Esophagus (tissue), 2 donors: ENCODE results near the gene PLCB1. TPM values are rescaled to one million over a fixed set of nuclear protein-coding genes. Genes with fewer than 3 reads are reported as not detected.

Experiments
- H3K27ac ChIP-seq, 2 donors: one replicate each; pipeline ENCODE4 v1.5.1; 2013; ENCODE audit warnings: low read depth in 2 of 2, mild to moderate bottlenecking in 2 of 2, inconsistent platforms in 1 of 2, low read length in 1 of 2, moderate library complexity in 1 of 2
- H3K27me3 ChIP-seq, 2 donors: one replicate each; pipeline ENCODE4 v1.6.1; 2013; ENCODE audit warnings: low read length in 2 of 2, control low read depth in 1 of 2, mild to moderate bottlenecking in 1 of 2; ENCODE audit not compliant: insufficient read depth in 2 of 2, control insufficient read depth in 1 of 2
- H3K36me3 ChIP-seq, 2 donors: one replicate each; pipeline ENCODE4 v1.6.1; 2013; ENCODE audit warnings: low read length in 1 of 2; ENCODE audit not compliant: control insufficient read depth in 2 of 2, insufficient read depth in 2 of 2
- H3K4me1 ChIP-seq, 2 donors: one replicate each; pipeline ENCODE4 v1.6.1; 2013; ENCODE audit warnings: low read length in 1 of 2; ENCODE audit not compliant: control insufficient read depth in 2 of 2, insufficient read depth in 2 of 2
- H3K4me3 ChIP-seq, 2 donors: one replicate each; pipeline ENCODE4 v1.5.1; 2013; ENCODE audit warnings: low read length in 2 of 2, mild to moderate bottlenecking in 2 of 2, low read depth in 1 of 2, moderate library complexity in 1 of 2
- H3K9me3 ChIP-seq, 2 donors: one replicate each; pipeline ENCODE4 v1.6.1; 2013; ENCODE audit warnings: mild to moderate bottlenecking in 2 of 2, low read depth in 1 of 2, low read length in 1 of 2, moderate library complexity in 1 of 2; ENCODE audit not compliant: control insufficient read depth in 2 of 2, insufficient read depth in 1 of 2
- WGBS, 2 donors: extraction: QIAGEN DNeasy Blood & Tissue Kit; methylation state at CpG; one replicate each; pipeline ENCODE4 v1.1.7; 2013; 5-methylcytosine and 5-hydroxymethylcytosine counted together
- polyA plus RNA-seq, 2 donors: library from polyadenylated mRNA; stranded (reverse); fragments of 200-250 nt; gene quantifications; one replicate each; pipeline ENCODE4 v1.2.3, GENCODE V29; 2013
- donor health status: healthy with polysubstance abuse.
- donor health status: Bipolar disorder and iron deficiency.

The PLCB1 gene
- polyA plus RNA-seq, 2 donors, result 1.7 to 3.0 TPM

DNA sequence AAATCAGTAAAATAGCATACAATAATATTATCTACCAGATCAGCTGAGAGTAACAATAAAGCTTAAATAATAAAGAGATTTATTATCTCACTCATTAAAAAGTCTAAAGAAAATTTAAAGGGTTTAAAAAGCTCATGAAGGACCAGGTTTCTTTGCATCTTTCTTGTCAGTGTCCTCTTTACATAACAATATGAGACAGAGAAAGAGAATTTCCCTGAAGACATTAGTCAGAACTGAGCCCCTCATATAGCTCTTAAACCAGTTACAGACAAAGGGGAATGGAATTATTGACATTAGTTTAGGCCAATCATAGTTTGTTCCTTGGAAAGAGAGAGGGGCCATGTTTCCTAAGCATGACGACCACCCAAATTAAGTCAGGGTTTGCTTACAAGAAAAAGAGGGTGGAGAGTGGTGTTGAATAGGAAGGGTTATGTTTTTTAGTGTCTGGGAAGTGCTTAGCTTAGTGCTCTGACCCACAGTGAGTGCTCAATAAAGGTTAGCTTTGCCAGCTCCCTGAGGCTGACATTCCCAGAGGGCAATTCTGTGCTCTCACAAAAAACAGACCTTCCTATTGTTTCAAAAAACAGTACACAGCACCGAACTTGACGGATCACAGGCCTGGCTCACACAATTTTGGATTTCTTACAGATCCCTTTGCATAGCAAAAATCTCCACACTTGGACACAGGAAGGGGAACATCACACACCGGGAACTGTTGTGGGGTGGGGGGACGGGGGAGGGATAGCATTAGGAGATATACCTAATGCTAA, 3.6 kb upstream of the PLCB1 start:
- H3K36me3 ChIP-seq, result no peaks in the 10 kb centered on the region
- 62 to 68% methylated on average over 5 of the region's 5 CpGs for whole genome bisulfite sequencing, 2 donors
- H3K27ac ChIP-seq, result no peak overlapping the region
- H3K9me3 ChIP-seq, result no peaks in the 10 kb centered on the region
- peaks cover 0 to 2% of the 10 kb centered on the region in 2 donors for H3K4me1 ChIP-seq
- peaks cover 0 to 3% of the 10 kb centered on the region in 2 donors for H3K27me3 ChIP-seq
- H3K4me3 ChIP-seq, result no peak overlapping the region

DNA sequence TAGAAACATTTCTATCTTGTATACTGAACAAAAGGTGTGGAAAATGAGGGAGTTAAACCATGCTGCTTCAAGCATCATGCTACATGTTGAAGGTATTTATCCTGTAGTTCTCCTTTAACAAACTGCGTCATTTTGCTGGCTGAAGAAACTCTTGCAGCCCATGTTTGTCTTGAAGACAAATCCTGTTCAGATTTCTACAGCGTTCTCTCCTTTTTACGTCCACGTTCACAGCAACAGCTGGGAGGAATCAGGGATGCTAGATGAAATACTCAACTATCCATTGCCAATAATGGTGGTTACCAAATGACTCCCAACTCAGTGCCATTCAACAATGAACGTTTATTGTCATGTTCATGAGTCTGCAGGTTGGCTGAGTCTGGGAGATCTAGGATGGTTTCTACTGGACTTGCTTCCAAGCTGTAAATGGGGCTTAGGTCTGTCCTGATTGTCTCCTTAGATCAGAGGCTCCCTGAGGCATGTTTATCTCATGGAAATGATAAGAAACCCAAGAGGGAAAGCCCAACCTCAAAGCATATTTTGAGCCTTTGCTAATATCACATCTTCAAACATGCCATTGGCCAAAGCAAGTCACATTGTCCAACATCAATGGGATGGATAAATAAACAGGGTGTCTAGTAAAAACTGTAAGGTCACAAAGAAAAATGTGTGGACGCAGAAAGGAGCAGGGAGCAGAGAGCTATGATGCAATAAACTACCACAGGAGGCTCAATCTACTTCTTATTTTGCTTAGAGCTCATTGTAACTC, 2.7 kb upstream of the PLCB1 start:
- Histone ChIP-seq H3K27ac (no peak overlapping the region), H3K27me3 (peaks cover 0 to 3% of the 10 kb centered on the region in 2 donors), H3K9me3 (no peaks in the 10 kb centered on the region), H3K36me3 (no peaks in the 10 kb centered on the region), H3K4me1 (peaks cover 0 to 2% of the 10 kb centered on the region in 2 donors), H3K4me3 (no peak overlapping the region)
- 65 to 68% methylated on average over 6 of the region's 6 CpGs for WGBS, 2 donors

DNA sequence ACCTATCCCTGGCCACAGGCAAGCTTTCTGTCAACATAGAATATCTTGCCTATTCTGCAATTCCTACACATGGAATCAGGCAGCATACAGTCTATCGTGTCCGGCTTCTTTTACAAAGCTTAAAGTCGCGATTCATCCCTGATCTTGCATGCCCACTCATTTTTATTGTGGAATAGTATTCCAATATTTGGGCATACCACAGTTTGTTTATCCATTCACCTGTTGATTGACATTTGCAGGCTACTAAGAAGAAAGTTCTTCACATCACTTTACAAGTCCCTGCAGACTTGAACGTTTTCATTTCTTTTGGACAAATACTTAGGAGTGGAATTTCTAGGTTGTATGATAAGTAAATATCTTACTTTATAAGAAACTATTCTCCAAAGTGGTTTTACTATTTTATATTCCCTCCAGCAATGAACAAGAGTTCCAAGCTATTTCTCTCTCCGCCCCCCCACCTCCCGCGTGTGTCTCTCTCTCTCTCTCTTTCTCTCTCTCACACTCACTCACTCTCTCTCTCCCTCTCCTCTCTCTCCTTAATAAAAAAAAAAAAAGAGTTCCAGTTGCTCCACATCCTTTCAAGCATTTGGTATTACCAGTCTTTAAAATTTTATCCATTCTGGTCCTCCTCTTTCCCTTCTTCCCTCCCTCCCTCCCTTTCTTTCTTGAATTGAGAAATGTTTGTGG, 1.1 kb upstream of the PLCB1 start:
- H3K27ac ChIP-seq, result no peak overlapping the region

DNA sequence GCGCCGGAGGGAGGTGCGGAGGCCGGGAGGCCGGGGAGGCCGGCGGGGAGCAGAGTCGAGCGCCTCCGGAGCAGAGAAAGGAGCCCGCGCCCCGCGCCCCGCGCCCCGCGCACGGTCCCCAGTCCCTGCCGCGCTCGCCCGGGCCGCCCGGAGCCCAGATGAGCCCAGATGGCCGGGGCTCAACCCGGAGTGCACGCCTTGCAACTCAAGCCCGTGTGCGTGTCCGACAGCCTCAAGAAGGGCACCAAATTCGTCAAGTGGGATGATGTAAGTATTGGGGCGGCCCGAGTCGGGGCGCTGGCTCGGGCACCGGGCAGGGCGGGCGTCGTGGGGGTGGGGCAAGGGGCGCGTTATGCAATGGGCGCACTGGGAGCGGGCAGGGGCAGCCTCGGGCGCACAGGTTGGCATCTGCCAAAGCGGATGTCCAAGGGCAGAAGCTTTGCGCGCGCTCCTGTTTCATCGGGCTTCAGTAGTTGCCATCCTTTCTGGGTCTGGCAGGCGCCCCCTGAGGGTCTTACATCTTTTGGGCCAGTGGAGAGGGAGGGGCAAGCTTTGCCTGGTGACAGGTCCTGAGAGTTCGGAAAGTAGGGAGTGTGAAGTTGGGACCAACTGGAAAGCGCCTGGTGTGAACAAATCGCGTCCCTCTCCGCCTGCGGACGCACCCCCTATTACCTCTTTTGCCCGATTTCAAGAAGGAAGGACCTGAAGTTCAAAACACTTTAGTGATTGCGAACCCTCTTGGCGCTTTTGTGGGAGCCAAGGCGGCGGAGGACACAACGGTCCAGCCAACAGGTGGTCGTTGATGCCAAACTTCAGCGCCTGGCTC, 631 bp downstream of the PLCB1 start:
- 2% methylated on average over 60 to 68 of the region's 68 CpGs for whole genome bisulfite sequencing, 2 donors
- Histone ChIP-seq H3K27me3 (peaks cover 0 to 5% of the 10 kb centered on the region in 2 donors), H3K27ac (peak overlapping the region; percentile 59 to 83), H3K9me3 (no peaks in the 10 kb centered on the region), H3K36me3 (no peaks in the 10 kb centered on the region), H3K4me1 (peaks cover 0 to 2% of the 10 kb centered on the region in 2 donors), H3K4me3 (peak overlapping the region; percentile 59 to 63)

More for the DNA sequence above, 1.1 kb upstream of the PLCB1 start:
- H3K4me1 ChIP-seq, result peaks cover 0 to 2% of the 10 kb centered on the region in 2 donors
- H3K9me3 ChIP-seq, result no peaks in the 10 kb centered on the region
- peaks cover 0 to 5% of the 10 kb centered on the region in 2 donors for H3K27me3 ChIP-seq
- no peaks in the 10 kb centered on the region for H3K36me3 ChIP-seq
- 75 to 81% methylated on average over 8 of the region's 8 CpGs for WGBS, 2 donors
- H3K4me3 ChIP-seq, result peak overlapping the region in 1 of 2 donors; percentile 59

DNA sequence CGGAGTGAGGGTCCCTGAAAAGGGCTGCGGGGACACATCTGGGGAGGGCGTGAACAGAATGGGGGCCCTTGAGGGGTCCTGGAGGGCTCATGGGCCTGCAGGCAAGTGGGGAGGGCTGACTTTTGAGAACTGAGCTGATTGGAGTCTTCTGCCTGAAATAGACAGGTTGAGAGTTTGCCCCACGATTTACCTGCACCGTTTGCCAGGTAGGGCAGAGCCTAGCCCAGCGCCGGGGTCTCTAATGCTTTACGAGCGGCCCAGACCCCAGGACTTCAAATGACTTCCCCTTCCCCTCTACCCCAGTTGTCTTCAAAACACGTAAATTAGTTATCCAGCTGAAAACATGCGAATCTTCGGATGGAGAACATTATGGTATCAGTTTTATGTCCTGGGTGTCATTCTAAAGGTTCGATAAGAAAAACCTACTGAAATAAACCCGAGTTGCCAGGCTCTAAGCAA, 1.3 kb downstream of the PLCB1 start:
- peaks cover 0 to 2% of the 10 kb centered on the region in 2 donors for H3K4me1 ChIP-seq
- H3K4me3 ChIP-seq, result peak overlapping the region; percentile 59 to 63
- WGBS, 2 donors, result 15 to 27% methylated on average over 14 of the region's 14 CpGs
- no peaks in the 10 kb centered on the region for H3K36me3 ChIP-seq
- peak overlapping the region in 1 of 2 donors; percentile 61 for H3K27ac ChIP-seq
- H3K9me3 ChIP-seq, result no peaks in the 10 kb centered on the region
- peaks cover 0 to 5% of the 10 kb centered on the region in 2 donors for H3K27me3 ChIP-seq

DNA sequence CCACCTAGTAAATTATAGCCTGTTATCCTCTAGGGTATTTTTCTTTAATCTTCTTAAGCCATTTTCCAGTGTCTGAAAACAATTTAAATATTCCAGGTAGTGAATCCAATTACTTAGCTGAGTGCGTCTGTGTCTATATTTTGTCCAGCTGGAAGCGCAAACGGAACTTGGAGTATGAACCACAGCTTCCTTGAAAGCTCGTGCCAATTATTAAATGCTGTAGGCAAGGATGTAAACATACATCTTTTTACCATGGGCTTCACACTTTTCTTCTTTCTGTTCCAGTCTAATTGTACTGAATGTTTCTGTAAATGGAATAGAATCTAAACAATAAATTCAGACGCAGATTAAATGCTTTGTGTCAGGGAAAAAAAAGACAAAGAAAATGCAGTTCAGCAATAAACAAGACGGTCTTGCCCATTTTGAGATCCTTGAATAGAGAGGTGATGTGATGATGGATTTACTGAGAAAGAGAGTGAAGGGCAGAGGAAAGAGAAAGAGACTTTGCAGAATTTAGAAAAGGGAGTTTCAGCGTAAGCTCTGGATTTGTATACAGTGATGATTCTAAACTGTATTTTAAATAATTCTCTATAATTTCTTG, 1.9 kb downstream of the PLCB1 start:
- peaks cover 0 to 5% of the 10 kb centered on the region in 2 donors for H3K27me3 ChIP-seq
- H3K27ac ChIP-seq, result no peak overlapping the region
- no peaks in the 10 kb centered on the region for H3K36me3 ChIP-seq
- WGBS, 2 donors, result 27 to 37% methylated on average over 7 of the region's 7 CpGs
- peaks cover 0 to 2% of the 10 kb centered on the region in 2 donors for H3K4me1 ChIP-seq
- H3K4me3 ChIP-seq, result peak overlapping the region in 1 of 2 donors; percentile 59
- no peaks in the 10 kb centered on the region for H3K9me3 ChIP-seq

DNA sequence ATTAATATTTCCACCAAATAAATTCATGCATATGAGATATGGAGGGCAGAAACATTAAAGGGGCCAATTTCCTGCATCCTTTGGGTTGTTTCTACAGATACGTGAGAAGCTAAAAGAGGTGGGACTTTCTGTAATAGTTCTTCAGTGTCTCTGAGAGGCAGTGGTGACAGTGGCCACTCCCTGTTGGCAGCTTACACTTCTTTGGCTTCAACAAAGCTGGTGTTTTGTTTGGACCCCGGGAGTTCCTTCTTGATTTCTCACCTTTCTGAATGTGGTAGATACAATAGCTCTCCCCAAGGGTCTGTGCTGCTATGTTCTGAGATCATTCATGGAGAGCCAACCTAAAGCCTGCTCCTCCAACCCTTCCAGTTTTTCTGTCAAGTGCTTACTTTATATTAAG, 7.8 kb downstream of the PLCB1 start:
- 60 to 71% methylated on average over 2 of the region's 2 CpGs for WGBS, 2 donors
- peaks cover 0 to 2% of the 10 kb centered on the region in 2 donors for H3K27me3 ChIP-seq

DNA sequence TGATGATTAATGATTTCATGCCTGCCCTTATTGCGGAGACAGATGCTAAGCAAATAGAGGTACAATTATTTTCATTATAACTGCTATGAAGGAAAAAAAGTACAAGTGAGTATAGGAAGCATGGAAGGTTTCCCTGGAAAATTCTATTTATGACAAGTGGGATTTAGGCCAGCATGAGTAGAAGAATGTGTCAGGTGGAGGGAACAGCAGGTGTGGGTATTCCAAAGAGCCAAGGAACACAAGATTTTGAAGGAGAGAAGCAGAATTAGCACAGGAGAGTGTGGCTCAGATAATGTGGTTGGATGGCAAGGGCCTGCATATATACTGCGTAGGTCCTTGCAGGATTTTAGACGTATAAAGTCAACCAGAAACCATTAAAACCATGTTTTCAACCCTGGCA, 11.4 kb downstream of the PLCB1 start:
- Histone ChIP-seq H3K36me3 (no peaks in the 10 kb centered on the region), H3K4me1 (no peaks in the 10 kb centered on the region), H3K4me3 (no peak overlapping the region), H3K9me3 (no peaks in the 10 kb centered on the region), H3K27ac (no peak overlapping the region), H3K27me3 (no peaks in the 10 kb centered on the region)
- 76 to 94% methylated on average over 3 of the region's 3 CpGs for WGBS, 2 donors

More for the DNA sequence above, 7.8 kb downstream of the PLCB1 start:
- no peaks in the 10 kb centered on the region for H3K36me3 ChIP-seq
- no peaks in the 10 kb centered on the region for H3K4me1 ChIP-seq
- H3K27ac ChIP-seq, result no peak overlapping the region
- H3K4me3 ChIP-seq, result no peak overlapping the region
- H3K9me3 ChIP-seq, result no peaks in the 10 kb centered on the region
